Measurements from ENCODE around the gene POLN.
"Not testable (repeated sequence)": the region's sequence is repeated elsewhere in the genome, so short reads cannot be mapped to it uniquely, and the experiment has no call there.

The POLN gene

DNA sequence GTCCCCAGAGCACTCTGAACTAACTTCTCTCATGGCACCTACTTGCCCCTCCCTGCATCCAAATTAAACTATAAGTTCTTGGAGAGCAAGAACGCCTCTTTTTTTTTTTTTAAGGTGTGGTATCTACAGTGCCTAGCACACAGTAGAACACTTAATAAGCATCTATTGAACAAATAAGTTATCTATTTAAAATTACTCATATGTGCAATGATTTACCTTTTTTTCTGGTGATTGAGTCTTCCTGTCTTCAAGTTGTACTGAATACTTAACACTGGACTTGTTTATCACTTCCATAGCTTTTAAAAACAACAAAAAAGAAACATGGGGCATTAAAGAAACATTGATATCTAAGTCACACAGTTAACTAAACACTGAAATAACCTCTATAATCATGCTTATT lies 29.1 kb downstream of the POLN start:
- DNase-seq, result no peak

DNA sequence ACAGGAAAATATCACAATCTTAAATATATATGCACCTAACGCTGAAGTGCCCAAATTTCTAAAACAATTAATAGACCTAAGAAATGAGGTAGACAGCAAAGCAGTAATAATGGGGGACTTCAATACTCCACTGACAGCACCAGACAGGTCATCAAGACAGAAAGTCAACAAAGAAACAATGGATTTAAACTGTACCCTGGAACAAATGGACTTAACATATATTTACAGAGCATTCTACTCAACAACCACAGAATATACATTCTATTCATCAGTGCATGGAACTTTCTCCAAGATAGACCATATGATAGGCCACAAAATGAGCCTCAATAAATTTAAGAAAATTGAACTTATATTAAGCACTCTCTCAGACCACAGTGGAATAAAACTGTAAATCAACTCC lies 39.1 kb downstream of the POLN start:
- not testable (repeated sequence) for DNase-seq

DNA sequence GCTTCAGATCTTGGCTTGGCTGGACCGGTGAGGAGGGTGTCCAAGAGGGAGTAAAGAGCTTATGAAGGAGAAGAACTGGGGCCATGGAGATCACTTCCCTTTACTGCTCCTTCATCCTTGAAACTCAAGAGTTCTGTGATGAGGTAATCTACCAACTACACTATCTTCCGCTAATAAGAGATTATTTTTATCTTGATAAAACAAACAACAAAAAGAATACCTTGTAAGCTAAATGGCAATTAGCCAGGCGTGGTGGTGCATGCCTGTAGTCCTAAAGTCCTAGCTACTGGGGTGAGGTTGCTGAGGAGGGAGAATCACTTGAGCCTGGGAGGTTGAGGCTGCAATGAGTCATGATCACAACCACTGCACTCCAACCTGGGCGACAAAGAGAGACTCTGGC lies 47.4 kb downstream of the POLN start:
- DNase-seq, result no peak

DNA sequence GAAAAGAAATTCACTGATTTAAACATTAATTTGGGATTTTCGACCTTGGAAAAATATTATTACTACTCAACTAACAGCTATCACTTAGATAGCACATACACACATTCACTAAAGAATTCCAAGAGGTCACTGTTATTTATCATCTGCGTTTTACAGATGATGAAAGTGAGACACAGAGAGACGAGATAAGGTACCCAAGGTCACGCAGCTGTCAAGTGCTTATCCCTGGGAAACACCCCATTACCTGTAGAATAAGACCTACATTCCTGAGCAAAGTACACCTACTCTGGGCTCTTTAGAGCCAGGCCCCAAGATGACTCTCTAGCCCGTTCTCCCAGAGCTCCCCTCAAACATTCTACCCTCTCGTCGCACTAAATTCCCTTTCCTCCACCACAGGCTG lies 48.6 kb downstream of the POLN start:
- no peak for DNase-seq

DNA sequence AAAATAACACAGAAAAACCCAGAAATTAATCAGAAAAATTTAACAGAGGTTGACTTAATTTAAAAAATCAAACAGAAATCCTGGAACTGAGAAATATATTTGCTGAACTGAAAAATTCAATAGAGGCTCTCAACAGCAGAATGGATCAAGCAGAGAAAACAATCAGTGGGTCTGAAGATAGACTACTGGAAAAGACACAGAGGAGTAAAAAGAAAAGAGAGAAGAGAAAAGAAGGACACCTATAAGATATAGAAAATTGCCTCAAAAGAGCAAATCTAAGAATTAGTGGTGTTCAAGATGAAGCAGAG lies 55.1 kb downstream of the POLN start:
- no peak for DNase-seq

DNA sequence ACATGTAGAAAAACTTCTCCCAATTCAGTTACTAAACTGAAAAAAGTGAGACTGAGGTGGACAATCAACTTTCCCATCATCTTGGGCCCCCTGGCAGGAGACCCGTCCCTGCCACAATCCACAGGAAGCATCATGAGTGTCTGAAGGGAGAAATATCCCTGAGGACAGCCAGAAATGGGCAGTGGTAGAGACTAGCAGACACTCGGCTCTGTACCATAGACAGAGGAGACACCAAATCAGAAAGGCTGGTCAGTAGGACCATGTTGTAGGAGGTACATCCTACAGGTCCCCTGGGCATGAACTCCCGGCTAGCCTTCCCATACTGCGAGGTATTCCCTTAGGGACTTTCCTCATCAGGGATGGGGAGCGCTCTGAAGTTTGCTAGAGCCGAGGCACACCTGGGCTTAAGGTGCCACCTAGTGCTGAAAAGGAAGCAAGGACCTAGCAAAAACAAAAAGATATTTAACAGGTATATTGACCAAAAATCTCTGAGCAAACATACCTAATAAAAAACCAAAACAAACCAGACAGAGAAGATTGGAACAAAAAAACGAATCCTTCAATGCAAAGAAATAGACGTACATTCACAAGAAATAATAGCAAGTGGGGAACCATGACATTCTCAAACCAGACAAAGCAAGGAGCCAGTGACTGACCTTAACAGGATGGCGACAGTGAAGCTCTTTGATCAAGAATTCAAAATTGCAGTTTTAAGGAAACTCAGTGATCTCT lies 55.6 kb downstream of the POLN start:
- DNase-seq, result no peak

DNA sequence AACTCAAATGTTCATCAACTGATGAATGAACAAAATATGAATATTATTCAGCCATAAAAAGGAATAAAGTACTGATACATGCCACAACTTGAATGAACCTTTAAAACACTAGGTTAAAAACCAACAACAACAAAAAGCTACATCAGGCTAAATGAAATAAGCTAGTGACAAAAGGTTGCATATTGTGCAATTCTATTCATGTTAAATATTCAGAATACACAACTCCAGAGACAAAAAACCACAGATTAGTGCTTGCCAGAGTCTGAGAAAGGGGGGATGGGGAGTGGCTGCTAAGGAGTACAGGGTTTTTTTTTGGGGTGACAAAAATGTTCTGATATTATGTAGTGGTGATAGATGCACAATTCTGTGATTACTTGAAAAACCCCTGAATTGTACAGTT lies 58.5 kb downstream of the POLN start:
- no peak for DNase-seq

DNA sequence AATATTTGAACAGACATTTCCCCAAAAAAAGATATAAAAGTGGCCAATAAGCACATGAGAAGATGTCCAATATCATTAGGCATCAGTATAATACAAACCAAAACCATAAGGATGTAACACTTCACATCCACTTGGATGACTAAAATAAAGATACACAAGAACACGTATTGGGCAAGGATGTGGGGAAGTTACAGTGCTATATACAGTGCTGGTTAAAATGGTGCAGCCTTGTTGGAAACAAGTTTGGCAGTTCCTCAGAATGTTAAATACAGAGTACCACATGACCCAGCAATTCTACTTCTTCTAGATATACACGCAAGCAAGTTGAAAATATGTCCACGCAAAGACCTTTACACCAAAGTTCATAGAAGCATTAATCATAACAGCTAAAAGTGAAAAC lies 58.9 kb downstream of the POLN start:
- DNase-seq, result no peak

DNA sequence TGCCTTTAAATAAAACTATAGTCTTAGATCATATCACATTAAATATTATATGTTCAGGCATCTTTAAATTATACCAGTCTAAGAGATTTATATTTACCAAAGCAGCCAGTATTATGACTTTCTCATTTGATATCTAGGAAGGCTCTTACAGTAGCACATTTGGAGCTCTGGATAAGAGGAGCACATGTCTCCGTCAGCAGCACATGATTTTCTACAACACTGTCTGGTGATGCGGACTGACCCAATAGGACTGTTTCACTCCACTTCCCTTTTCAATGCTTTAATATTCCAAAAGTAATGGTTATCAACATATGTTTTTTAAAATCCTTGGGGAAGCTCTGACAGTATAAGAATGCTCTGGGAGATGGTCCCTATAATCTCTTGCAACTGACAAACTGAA lies 61.5 kb downstream of the POLN start:
- DNase-seq, result no peak

DNA sequence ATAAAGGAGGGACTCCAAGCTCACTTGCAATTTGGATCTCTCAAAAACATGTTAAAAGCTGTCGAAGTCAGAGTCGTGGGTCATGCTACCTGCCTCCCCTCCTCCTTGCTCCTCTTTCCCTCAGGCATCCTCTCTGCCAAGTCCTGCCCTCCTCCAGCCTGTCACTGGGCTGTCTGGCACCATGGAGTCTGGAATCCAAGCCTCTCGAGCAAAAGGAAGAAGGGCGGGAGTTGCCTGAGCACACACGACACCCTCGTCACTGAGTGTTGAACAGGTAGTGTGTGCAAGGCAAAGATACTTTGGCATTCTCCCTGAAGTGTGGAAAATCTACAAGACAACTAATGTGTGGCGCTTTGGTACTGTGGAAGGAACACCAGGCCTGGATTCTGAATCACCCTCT lies 62.2 kb downstream of the POLN start:
- DNase-seq, result no peak

DNA sequence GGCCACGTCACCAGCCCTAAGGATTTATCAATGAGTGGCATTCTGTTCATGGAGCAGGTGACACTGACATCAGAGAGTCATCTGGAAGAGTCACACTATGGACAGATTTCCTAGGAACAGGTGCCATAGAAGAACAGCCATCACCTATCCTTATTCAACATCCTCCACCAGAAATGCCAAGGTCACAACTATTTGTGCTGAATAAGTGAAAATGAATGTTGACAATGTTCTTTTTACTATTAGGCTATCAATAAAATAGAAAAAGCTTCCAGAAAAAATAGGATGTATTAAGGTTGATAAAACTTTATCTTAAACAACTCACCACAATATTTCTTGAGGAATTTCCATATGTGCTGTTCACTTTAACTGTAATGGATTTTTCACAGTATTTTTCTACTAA lies 62.9 kb downstream of the POLN start:
- no peak for DNase-seq

DNA sequence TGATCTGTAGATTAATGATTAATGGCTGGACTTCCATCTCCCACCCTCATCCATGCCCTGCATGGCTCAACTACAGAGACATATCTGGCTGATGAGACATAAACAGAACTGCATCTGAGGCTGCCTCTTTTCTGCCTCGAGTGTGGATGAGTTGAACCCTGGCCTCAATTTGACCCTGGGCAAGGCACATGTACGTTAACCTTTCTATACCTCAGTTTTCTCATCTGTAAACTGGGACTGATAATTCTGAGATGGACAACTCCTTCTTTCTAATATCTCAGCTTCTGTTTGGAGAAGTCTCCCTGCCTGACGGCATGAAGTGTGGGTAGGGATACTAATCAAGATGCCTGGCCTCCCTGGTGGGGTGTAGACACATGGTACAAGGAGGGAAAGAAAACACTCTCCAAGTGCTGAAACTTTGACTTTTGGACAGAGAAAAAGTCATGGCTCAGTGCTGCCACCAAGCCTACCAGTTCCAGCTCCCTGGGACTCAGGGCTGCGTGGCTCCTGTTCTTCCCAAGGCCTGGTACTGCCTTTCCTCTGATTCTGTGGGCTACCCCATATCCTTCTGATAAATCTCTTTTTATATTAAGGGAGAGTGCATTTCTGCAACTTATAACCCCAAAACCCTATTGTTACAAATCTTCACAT lies 64.4 kb downstream of the POLN start:
- DNase-seq, result no peak

DNA sequence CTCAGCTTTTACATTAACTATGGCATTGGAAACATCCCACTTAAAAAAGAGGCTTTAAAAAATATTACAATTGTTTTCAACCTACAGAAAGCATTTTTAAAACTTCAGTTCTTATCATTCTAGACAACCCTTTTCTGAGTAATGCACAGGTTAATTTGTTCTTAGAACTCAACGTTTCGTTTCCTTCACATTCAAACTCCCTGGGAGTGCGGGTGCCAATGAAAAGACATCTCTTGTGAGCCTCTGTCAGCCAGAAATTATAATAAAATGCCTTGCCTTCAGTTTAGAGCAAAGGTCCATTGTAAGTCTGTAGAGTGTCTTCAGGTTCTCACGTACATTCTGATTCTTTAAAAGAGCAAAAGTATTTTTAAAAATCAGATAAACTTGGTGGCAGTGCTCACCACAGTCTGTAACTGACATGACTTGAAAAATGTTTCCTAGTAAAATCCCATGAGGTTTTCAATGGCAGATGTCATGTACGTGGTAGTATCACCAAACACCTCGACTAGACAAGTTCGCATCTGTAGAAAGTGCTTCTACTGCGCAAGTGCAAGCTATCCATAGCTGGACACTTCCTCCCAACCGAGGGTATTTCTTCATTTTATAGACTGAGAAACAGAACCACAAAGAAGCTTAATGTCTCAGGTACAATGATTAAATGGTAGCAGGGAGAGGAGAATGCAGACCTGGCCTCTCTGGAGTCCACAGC lies 65.8 kb downstream of the POLN start:
- DNase-seq, result no peak

DNA sequence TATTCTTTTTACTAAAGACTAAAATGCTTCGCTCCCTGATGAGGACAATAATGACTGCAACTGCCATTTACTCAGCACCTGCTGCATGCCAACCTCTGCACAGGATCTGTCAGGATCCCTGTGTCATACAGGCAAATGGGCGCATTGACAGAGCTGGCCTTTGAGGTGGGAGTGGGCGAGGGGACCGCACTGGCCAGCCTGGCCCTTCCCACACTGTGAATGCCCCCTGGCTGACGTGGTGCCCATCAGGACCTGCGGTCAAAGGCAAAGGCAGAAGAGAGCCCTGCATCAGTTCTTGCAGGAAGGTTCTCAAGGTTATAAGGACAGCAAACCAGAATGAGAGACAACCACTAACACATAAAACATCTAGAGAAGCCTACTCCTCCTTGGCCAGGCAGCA lies 67.9 kb downstream of the POLN start:
- no peak for DNase-seq

DNA sequence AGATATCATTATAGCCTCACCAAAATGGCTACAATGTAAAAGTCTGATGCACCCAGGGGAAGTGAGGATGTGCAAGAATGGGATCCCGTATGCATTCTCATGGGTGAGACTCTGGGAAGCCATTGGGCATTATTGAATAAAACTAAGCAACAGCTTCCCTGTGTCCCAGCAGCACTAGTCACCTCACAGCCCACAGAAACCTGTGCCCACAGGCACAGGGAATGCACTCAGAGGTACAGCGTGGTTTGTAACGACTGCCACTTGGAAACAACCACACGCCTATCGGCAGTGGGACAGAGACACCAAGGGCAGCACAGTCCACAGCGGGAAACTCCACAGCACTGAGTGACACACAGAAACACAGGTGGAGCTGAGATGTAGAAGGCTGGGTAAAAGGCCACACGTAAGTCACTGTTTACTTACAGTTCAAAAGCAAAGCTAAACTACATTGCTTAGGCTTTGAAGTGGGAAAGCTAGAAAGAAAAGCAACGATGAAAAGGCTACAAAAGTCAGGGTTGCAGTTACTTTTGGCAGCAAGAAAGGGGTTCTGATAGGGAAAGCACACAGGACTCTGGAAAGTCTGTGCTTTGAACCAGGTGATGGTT lies 69.2 kb downstream of the POLN start:
- DNase-seq, result no peak

DNA sequence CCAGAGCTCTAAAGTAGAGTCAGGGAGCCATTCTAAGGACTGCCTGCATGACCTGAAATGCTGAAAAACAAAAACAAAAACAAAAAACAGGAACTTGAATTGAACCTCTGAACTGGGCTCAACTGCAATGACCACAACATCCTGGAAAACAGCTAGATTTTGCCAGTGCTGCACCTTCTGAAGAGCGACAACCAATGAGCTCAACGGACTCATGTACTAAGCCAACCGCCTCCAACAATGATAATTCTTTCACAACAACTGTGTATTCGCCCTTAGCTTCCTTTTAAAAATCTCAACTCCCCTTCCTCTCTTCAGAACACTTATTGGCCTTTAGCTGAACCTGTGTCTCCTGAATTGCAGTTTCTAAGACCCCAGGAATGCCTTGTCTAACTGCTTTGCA lies 69.8 kb downstream of the POLN start:
- DNase-seq, result no peak

DNA sequence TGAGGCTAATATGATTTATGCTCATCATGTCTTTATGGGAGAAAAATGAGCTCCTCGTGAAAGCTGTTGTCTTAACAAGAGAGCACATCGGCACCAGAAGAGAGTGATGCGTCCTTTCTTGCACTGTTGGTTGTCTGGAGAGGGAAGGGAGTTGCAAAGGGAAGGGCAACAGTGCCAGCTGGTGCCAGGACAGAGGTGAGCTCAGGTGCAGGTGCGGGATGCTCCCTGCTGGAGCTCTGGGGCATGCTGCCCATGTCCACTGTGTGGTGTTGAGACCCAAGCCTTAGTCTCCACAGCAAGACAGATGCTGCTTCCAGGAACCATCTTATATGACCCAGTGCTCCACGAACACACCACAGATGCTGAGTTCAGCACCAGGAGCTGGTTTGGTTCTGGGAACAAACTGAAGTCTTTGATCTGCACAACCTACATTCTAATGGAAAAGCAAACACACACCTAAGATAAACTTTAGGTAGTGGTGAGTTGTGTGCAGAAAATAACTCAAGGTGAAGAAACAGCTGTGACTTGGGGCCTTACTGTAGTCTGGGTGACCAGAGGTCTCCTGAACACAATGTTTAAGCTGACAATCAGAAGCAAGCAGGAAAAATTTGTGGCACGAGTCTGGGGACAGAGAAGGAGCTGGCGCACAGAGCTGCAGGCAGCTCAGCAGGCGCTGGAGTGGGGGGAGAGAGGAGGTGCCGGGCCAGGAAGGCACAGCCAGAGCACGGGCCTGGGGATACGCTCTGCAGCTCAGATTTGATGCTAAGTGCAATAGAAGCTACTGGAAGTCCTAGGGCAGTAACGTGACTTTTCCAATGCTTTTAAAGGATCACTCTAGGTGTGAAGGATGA lies 73.2 kb downstream of the POLN start:
- no peak for DNase-seq

DNA sequence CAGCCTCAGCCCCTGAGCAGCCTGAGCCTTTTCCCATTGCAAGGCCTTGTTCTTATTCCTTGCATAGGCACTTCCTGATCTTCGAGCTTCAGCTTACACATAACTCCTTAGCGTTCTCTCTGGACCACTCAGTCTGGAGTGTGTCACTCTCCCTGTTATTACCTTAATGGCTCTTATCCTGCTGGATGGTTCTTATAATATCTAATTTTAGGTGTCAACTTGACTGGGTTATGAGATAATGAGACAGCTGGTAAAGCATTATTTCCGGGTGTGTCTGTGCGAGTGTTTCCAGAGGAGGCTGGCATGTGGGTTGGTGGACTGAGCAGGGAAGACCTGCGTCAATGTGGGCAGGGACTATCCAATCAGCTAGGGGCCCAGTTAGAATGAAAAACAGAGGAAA lies 75.7 kb downstream of the POLN start:
- no peak for DNase-seq

DNA sequence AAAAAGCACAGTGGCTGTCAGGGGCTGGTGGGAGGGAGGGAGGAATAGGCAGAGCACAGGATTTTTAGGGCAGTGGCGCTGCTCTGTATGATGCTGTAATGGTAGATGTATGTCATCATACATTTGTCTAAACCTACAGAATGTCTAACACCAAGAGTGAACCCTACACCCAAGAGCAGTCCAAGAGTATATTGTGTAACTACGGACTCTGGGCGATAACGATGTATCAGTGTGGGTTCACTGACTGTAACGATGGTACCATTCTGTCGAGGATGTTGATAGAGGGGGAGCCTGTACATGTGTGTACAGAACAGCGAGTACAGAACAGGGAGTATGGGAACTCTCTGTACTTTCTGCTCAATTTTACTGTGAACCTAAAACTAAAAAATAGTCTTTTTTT lies 76.5 kb downstream of the POLN start:
- DNase-seq, result no peak

DNA sequence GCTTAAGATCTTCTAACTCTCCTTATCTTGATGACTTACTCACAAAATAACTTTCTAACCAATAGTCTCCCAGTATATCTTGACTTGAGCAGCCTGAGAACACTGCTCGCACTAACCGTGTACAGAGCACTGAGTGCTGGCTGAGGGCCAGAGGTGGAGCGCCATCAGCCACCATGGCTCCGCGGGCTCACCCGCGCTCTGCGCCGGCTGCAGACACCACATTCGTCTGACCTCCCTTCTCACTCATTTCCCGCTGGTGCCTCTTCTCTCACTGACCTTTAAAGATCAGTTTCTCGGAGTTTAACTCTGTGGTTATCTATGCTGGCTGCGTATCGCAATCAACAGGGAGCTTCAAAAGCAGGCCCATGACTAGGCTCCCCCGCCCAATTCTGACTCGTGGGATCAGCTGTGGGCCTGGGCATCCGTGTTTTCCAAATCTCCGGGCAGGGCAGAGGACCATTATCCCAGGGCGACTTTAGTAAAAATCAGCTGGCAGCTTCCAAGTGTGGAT lies 78.6 kb downstream of the POLN start:
- no peak for DNase-seq

DNA sequence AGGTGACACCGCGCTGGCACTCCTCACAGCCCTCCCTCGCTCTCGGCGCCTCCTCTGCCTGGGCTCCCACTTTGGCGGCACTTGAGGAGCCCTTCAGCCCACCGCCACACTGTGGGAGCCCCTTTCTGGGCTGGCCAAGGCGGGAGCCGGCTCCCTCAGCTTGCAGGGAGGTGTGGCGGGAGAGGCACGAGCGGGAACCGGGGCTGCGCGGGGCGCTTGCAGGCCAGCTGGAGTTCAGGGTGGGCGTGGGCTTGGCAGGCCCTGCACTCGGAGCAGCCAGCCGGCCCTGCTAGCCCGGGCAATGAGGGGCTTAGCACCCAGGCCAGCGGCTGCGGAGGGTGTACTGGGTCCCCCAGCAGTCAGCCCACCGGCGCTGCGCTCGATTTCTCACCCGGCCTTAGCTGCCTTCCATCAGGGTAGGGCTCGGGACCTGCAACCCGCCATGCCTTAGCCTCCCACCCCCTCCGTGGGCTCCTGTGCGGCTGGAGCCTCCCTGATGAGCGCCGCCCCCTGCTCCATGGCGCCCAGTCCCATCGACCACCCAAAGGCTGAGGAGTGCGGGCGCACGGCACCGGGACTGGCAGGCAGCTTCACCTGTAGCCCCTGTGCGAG lies 80.7 kb downstream of the POLN start:
- not testable (repeated sequence) for DNase-seq

DNA sequence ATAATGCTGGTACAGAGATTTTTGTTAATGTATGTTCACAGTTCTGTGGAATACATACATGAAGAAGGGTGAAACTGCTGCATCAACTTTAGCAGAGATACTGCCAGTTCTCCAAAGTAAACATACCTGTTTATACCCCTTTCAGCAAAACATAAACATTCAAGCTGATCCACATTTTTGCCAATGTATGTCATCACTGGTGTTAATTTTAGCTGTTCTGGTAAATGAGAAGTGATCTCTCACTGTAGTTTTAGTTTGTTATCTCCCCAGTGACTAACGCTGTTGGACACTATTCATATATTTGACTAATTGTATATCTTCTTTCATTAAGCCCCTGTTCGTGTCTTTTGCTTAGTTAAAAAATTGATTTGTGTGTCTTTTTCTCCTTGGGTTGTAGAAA lies 82.0 kb downstream of the POLN start:
- no peak for DNase-seq

DNA sequence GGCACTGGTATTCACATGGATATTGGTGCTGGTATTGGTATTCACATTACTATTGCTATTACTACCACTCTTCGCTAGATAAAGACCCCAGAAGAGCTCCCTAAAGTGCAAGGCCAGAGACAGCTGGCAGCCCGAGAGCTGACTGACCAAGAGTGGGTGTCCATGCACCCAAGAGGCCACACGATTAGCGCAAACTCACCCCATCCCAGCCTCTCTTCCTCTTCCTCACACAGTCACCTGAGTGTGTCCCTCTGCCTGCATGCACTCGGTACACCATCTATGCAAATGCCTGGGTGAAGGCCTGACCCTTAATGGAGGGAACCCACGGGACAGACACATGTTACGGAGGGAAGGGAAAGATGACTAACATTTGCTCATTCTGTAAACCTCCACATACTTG lies 86.7 kb downstream of the POLN start:
- no peak for DNase-seq

Data from T1000 (cell line).